NCI-H2196 (cell line): ENCODE results near the gene SLC16A4.
A peak's percentile ranks its signal among the peaks of the same experiment; 100 is the strongest.
"Not testable (repeated sequence)": the region's sequence is repeated elsewhere in the genome, so short reads cannot be mapped to it uniquely, and the experiment has no call there.

Experiments used
- DNase-seq: peaks from one replicate; lab custom pipeline; 2025; ENCODE audit not compliant: unreplicated experiment; lab: John Stamatoyannopoulos, UW

The SLC16A4 gene

GRCh38 chr1:110390692-110391245 lies at the start of gene SLC16A4:
SLC16A4 (minus strand) TSS chr1:110391026; CDS start chr1:110389323, 1,703 bp downstream.
- DNase-seq: no peak

- DNase-seq: not testable (repeated sequence)
Measured at GRCh38 chr1:110439873-110440272, 49.0 kb upstream of the SLC16A4 start.

- DNase-seq: no peak
Measured at GRCh38 chr1:110438893-110439292, 48.1 kb upstream of the SLC16A4 start.

- DNase-seq: not testable (repeated sequence)
Measured at GRCh38 chr1:110437645-110438299, 46.9 kb upstream of the SLC16A4 start.

- no peak for DNase-seq
Measured at GRCh38 chr1:110436635-110437034, 45.8 kb upstream of the SLC16A4 start.

- no peak for DNase-seq
Measured at GRCh38 chr1:110434946-110435345, 44.1 kb upstream of the SLC16A4 start.

GRCh38 chr1:110433803-110434202 lies 43.0 kb upstream of the SLC16A4 start:
- peak; percentile 67 for DNase-seq

- DNase-seq: no peak
Measured at GRCh38 chr1:110433213-110433612, 42.4 kb upstream of the SLC16A4 start.

- no peak for DNase-seq
Measured at GRCh38 chr1:110430901-110431300, 40.1 kb upstream of the SLC16A4 start.

- no peak for DNase-seq
Measured at GRCh38 chr1:110430366-110430765, 39.5 kb upstream of the SLC16A4 start.

- DNase-seq: no peak
Measured at GRCh38 chr1:110428946-110429345, 38.1 kb upstream of the SLC16A4 start.

- no peak for DNase-seq
Measured at GRCh38 chr1:110426854-110427253, 36.0 kb upstream of the SLC16A4 start.

GRCh38 chr1:110425612-110426152 lies 34.9 kb upstream of the SLC16A4 start:
- no peak for DNase-seq

GRCh38 chr1:110424699-110425611 lies 34.1 kb upstream of the SLC16A4 start:
- no peak for DNase-seq

- no peak for DNase-seq
Measured at GRCh38 chr1:110420874-110421793, 30.3 kb upstream of the SLC16A4 start.

- no peak for DNase-seq
Measured at GRCh38 chr1:110420023-110420662, 29.3 kb upstream of the SLC16A4 start.

GRCh38 chr1:110418729-110419128 lies 27.9 kb upstream of the SLC16A4 start:
- no peak for DNase-seq

GRCh38 chr1:110413045-110413444 lies 22.2 kb upstream of the SLC16A4 start:
- DNase-seq: not testable (repeated sequence)

- DNase-seq: peak; percentile 54
Measured at GRCh38 chr1:110412576-110412975, 21.8 kb upstream of the SLC16A4 start.

GRCh38 chr1:110411173-110411735 lies 20.4 kb upstream of the SLC16A4 start:
- no peak for DNase-seq
